Measurements from ENCODE around the gene MTMR4.

Gene MTMR4

DNA sequence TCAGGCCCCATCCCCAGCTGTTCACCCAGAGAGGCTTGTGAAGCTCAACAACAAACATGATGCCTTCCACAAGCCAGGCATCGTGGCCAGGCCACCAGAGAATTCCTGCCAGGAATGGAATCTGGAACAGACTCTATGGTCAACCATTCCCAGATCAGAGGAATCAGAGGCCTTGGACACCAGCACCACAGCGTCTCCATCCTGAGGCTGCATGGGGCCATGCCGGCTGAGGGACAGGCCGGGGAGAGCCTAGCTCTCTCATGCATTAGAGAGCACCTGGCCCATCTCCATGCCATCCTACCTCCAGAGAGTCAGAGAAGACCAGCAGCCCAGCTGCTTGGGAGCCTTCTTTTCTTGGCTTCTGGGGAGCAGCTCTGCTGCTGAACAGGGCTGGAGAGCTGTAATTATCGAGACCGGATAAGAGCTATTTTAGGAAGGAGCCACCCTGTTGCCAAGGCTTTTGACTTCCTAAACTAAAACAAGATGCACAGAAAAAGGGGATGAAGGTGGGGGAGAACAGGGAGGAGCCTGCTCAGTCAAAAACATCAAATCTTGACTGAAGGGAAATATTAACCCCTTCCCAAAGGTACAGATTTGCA lies 24.5 kb upstream of the MTMR4 start:
- H3K9ac ChIP-seq (ENCODE audit: insufficient read length, low read depth) = no peak overlapping the region
- H3K4me1 ChIP-seq (ENCODE audit: insufficient read depth, insufficient read length) = peaks cover 7% of the 10 kb centered on the region
- H3K9me3 ChIP-seq (ENCODE audit: insufficient read depth, low read length) = no peaks in the 10 kb centered on the region
- TF ChIP-seq SUZ12 (IDR thresholded peaks at IDR 0.05; ENCODE audit: extremely low read depth, insufficient read depth, insufficient read length) (no peak), ZNF274 (IDR thresholded peaks at IDR 0.05; ENCODE audit: low read depth, low read length) (no peak)
- no peaks in the 10 kb centered on the region for H3K27me3 ChIP-seq (ENCODE audit: insufficient read depth, insufficient read length)
- DNase-seq (ENCODE audit: low read depth, low spot score) = no peak
- H3K36me3 ChIP-seq (ENCODE audit: insufficient read depth, insufficient read length, low read length) = no peaks in the 10 kb centered on the region
- H3K4me3 ChIP-seq (ENCODE audit: insufficient read length, low read depth) = no peak overlapping the region

DNA sequence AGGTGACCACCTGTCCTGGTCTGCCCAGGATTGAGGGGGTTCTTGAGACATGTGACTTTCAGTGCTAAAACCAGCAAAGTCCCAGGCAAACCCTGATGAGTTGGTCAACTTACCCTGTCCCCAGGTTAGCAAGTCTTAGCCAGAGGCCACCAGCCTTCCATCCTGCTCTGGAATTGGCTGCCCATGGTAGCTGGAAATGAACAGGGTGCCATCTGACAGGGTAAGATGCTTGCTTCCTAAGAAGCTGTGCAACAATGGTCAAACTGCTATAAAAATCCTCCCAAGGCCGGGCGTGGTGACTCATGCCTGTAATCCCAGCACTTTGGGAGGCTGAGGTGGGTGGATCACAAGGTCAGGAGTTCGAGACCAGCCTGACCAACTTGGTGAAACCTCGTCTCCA lies 22.8 kb upstream of the MTMR4 start:
- H3K27me3 ChIP-seq (ENCODE audit: insufficient read depth, insufficient read length) = peaks cover 7% of the 10 kb centered on the region
- H3K9me3 ChIP-seq (ENCODE audit: insufficient read depth, low read length) = no peaks in the 10 kb centered on the region
- peaks cover 13% of the 10 kb centered on the region for H3K4me1 ChIP-seq (ENCODE audit: insufficient read depth, insufficient read length)
- H3K4me3 ChIP-seq (ENCODE audit: insufficient read length, low read depth) = no peak overlapping the region
- H3K36me3 ChIP-seq (ENCODE audit: insufficient read depth, insufficient read length, low read length) = no peaks in the 10 kb centered on the region
- no peak overlapping the region for H3K9ac ChIP-seq (ENCODE audit: insufficient read length, low read depth)
- TF ChIP-seq SUZ12 (IDR thresholded peaks at IDR 0.05; ENCODE audit: extremely low read depth, insufficient read depth, insufficient read length) (no peak), YY1 (IDR thresholded peaks at IDR 0.05; ENCODE audit: insufficient read depth, insufficient read length) (no peak), ZNF274 (IDR thresholded peaks at IDR 0.05; ENCODE audit: low read depth, low read length) (no peak)
- no peak for DNase-seq (ENCODE audit: low read depth, low spot score)

DNA sequence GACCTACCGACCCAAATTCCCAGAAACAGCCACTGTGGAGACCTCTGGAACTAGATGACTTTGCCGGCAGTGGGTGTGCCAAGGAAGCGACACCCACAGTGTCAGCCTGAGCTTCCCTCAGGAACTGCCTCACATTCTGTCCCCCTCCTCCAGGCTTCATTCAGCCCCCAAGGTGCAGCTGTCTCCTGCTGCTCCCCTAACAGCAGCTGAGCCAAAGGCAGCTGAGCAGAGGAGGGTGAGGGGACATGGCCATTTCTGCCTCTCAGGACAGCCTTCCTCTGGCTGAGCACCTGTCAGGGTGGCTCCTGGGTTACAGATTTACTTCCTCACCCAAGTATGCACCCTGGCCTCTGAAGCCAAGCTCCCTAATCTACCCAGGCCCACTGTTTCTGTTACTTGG lies 22.1 kb upstream of the MTMR4 start:
- Histone ChIP-seq H3K4me1 (ENCODE audit: insufficient read depth, insufficient read length) (peaks cover 13% of the 10 kb centered on the region), H3K9ac (ENCODE audit: insufficient read length, low read depth) (no peak overlapping the region), H3K9me3 (ENCODE audit: insufficient read depth, low read length) (no peaks in the 10 kb centered on the region), H3K36me3 (ENCODE audit: insufficient read depth, insufficient read length, low read length) (no peaks in the 10 kb centered on the region), H3K27me3 (ENCODE audit: insufficient read depth, insufficient read length) (peaks cover 10% of the 10 kb centered on the region), H3K4me3 (ENCODE audit: insufficient read length, low read depth) (no peak overlapping the region)
- TF ChIP-seq YY1 (IDR thresholded peaks at IDR 0.05; ENCODE audit: insufficient read depth, insufficient read length) (no peak), SUZ12 (IDR thresholded peaks at IDR 0.05; ENCODE audit: extremely low read depth, insufficient read depth, insufficient read length) (no peak), ZNF274 (IDR thresholded peaks at IDR 0.05; ENCODE audit: low read depth, low read length) (no peak)
- DNase-seq (ENCODE audit: low read depth, low spot score) = no peak

- no peak for TF ChIP-seq YY1 (IDR thresholded peaks at IDR 0.05; ENCODE audit: insufficient read depth, insufficient read length)
- no peak for TF ChIP-seq SUZ12 (IDR thresholded peaks at IDR 0.05; ENCODE audit: extremely low read depth, insufficient read depth, insufficient read length)
- no peak for TF ChIP-seq ZNF274 (IDR thresholded peaks at IDR 0.05; ENCODE audit: low read depth, low read length)
- Histone ChIP-seq H3K36me3 (ENCODE audit: insufficient read depth, insufficient read length, low read length) (no peaks in the 10 kb centered on the region), H3K27me3 (ENCODE audit: insufficient read depth, insufficient read length) (peaks cover 21% of the 10 kb centered on the region), H3K4me1 (ENCODE audit: insufficient read depth, insufficient read length) (peaks cover 13% of the 10 kb centered on the region), H3K4me3 (ENCODE audit: insufficient read length, low read depth) (no peak overlapping the region), H3K9me3 (ENCODE audit: insufficient read depth, low read length) (no peaks in the 10 kb centered on the region), H3K9ac (ENCODE audit: insufficient read length, low read depth) (no peak overlapping the region)
- DNase-seq (ENCODE audit: low read depth, low spot score) = no peak
Observed at GRCh38 chr17:58535431-58535830, 21.0 kb upstream of the MTMR4 start.

- Histone ChIP-seq H3K36me3 (ENCODE audit: insufficient read depth, insufficient read length, low read length) (no peaks in the 10 kb centered on the region), H3K27me3 (ENCODE audit: insufficient read depth, insufficient read length) (peaks cover 24% of the 10 kb centered on the region), H3K4me3 (ENCODE audit: insufficient read length, low read depth) (no peak overlapping the region), H3K9me3 (ENCODE audit: insufficient read depth, low read length) (no peaks in the 10 kb centered on the region), H3K9ac (ENCODE audit: insufficient read length, low read depth) (no peak overlapping the region), H3K4me1 (ENCODE audit: insufficient read depth, insufficient read length) (peaks cover 13% of the 10 kb centered on the region)
- TF ChIP-seq SUZ12 (IDR thresholded peaks at IDR 0.05; ENCODE audit: extremely low read depth, insufficient read depth, insufficient read length) (no peak), ZNF274 (IDR thresholded peaks at IDR 0.05; ENCODE audit: low read depth, low read length) (no peak), YY1 (IDR thresholded peaks at IDR 0.05; ENCODE audit: insufficient read depth, insufficient read length) (no peak)
- DNase-seq (ENCODE audit: low read depth, low spot score) = no peak
Observed at GRCh38 chr17:58534901-58535421, 20.5 kb upstream of the MTMR4 start.

GRCh38 chr17:58534331-58534730 lies 19.9 kb upstream of the MTMR4 start:
- H3K4me3 ChIP-seq (ENCODE audit: insufficient read length, low read depth) = no peak overlapping the region
- no peak overlapping the region for H3K9ac ChIP-seq (ENCODE audit: insufficient read length, low read depth)
- H3K27me3 ChIP-seq (ENCODE audit: insufficient read depth, insufficient read length) = peaks cover 24% of the 10 kb centered on the region
- no peak for DNase-seq (ENCODE audit: low read depth, low spot score)
- peaks cover 13% of the 10 kb centered on the region for H3K4me1 ChIP-seq (ENCODE audit: insufficient read depth, insufficient read length)
- H3K36me3 ChIP-seq (ENCODE audit: insufficient read depth, insufficient read length, low read length) = no peaks in the 10 kb centered on the region
- TF ChIP-seq SUZ12 (IDR thresholded peaks at IDR 0.05; ENCODE audit: extremely low read depth, insufficient read depth, insufficient read length) = no peak
- TF ChIP-seq YY1 (IDR thresholded peaks at IDR 0.05; ENCODE audit: insufficient read depth, insufficient read length) = no peak
- TF ChIP-seq ZNF274 (IDR thresholded peaks at IDR 0.05; ENCODE audit: low read depth, low read length) = no peak
- H3K9me3 ChIP-seq (ENCODE audit: insufficient read depth, low read length) = no peaks in the 10 kb centered on the region

DNA sequence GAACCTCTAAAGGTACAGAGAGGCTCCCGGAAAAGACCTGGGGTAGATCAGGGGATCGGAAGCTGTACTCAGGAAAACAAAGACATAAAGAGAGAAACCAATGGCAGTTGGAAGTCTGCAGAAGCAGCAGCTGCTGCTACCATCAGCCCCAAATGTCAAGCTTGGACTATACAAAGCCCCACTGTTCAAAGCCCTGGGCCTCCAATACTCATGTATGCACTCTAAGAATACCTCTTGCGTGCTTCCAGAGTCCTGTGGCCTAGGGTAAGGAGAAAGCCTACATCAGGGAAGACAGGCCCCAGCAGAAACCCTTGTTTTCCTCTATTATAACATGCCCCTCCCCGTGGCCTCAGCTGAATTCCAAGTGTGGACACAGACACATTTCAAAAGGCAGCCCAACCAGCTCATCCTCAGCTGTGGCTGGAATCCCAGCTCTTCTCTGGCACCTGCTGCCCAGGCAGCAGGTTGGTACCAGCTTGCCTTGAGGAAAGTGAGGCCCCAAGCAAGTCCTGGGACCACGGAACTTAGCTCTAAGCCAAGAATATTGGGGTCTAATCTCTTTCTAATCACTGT lies 19.3 kb upstream of the MTMR4 start:
- no peak for DNase-seq (ENCODE audit: low read depth, low spot score)
- Histone ChIP-seq H3K9ac (ENCODE audit: insufficient read length, low read depth) (no peak overlapping the region), H3K4me3 (ENCODE audit: insufficient read length, low read depth) (no peak overlapping the region), H3K4me1 (ENCODE audit: insufficient read depth, insufficient read length) (peaks cover 20% of the 10 kb centered on the region), H3K27me3 (ENCODE audit: insufficient read depth, insufficient read length) (peaks cover 24% of the 10 kb centered on the region), H3K9me3 (ENCODE audit: insufficient read depth, low read length) (no peaks in the 10 kb centered on the region), H3K36me3 (ENCODE audit: insufficient read depth, insufficient read length, low read length) (no peaks in the 10 kb centered on the region)
- TF ChIP-seq SUZ12 (IDR thresholded peaks at IDR 0.05; ENCODE audit: extremely low read depth, insufficient read depth, insufficient read length) (no peak), YY1 (IDR thresholded peaks at IDR 0.05; ENCODE audit: insufficient read depth, insufficient read length) (no peak), ZNF274 (IDR thresholded peaks at IDR 0.05; ENCODE audit: low read depth, low read length) (no peak)

Data from NT2/D1 (cell line).